Neural progenitor cell (in vitro differentiated cells): ENCODE results near the gene HDAC4. TPM values are rescaled to one million over a fixed set of nuclear protein-coding genes. Genes with fewer than 3 reads are reported as not detected.

Experiments
- DNase-seq: peaks from one replicate; pipeline ENCODE4 v3.0.0-alpha.2; 2016; ENCODE audit warnings: low spot score
- H2AFZ ChIP-seq: fragments of 200-600 bp; sonication (generic); replicated peaks from 2 replicates; pipeline ENCODE4 v1.6.1; 2016; ENCODE audit warnings: antibody characterized with exemption
- H3F3A ChIP-seq: fragments of 200-600 bp; sonication (generic); 2 replicates; pipeline ENCODE4 v1.6.1; 2016; ENCODE audit warnings: antibody characterized with exemption, low read depth
- H3K27ac ChIP-seq: fragments of 200-600 bp; sonication (generic); 2 replicates; pipeline ENCODE4 v1.5.1; 2016; ENCODE audit warnings: mild to moderate bottlenecking
- H3K27me3 ChIP-seq: fragments of 200-600 bp; sonication (generic); 2 replicates; pipeline ENCODE4 v1.6.1; 2016; ENCODE audit warnings: mild to moderate bottlenecking, moderate library complexity
- H3K36me3 ChIP-seq: fragments of 200-600 bp; sonication (generic); 2 replicates; pipeline ENCODE4 v1.5.1; 2016
- H3K4me1 ChIP-seq: fragments of 200-600 bp; sonication (generic); 2 replicates; pipeline ENCODE4 v1.6.1; 2016; ENCODE audit warnings: mixed run types
- H3K4me2 ChIP-seq: fragments of 200-600 bp; sonication (generic); 2 replicates; pipeline ENCODE4 v1.6.1; 2016
- H3K4me3 ChIP-seq: fragments of 200-600 bp; sonication (generic); 2 replicates; pipeline ENCODE4 v1.5.1; 2016
- H3K79me2 ChIP-seq: fragments of 200-600 bp; sonication (generic); 2 replicates; pipeline ENCODE4 v1.6.1; 2016; ENCODE audit warnings: low read depth
- H3K9ac ChIP-seq: fragments of 200-600 bp; sonication (generic); 2 replicates; pipeline ENCODE4 v1.6.1; 2016
- H3K9me3 ChIP-seq: fragments of 200-600 bp; sonication (generic); 2 replicates; pipeline ENCODE4 v1.5.1; 2016; ENCODE audit warnings: low read depth
- H4K20me1 ChIP-seq: fragments of 200-600 bp; sonication (generic); 2 replicates; pipeline ENCODE4 v1.6.1; 2016; ENCODE audit warnings: low read depth
- H3K27ac Mint-ChIP-seq: 3 replicates; pipeline ENCODE4 v1.8.0; 2021; ENCODE audit warnings: mixed read lengths
- H3K27me3 Mint-ChIP-seq: 2 replicates; pipeline ENCODE4 v1.8.0; 2022; ENCODE audit warnings: low read depth, mild to moderate bottlenecking, inconsistent platforms, moderate library complexity, mixed read lengths; ENCODE audit not compliant: insufficient read depth
- H3K36me3 Mint-ChIP-seq: 3 replicates; pipeline ENCODE4 v1.8.0; 2021; ENCODE audit warnings: mixed read lengths
- H3K4me1 Mint-ChIP-seq: 3 replicates; pipeline ENCODE4 v1.8.0; 2021; ENCODE audit warnings: mixed read lengths
- H3K4me3 Mint-ChIP-seq: 3 replicates; pipeline ENCODE4 v1.8.0; 2021; ENCODE audit warnings: mild to moderate bottlenecking, moderate library complexity, mixed read lengths
- H3K9me3 Mint-ChIP-seq: 3 replicates; pipeline ENCODE4 v1.8.0; 2020; ENCODE audit warnings: mixed read lengths
- EZH2 ChIP-seq: fragments of 200-600 bp; sonication (generic); IDR thresholded peaks from 2 replicates; pipeline ENCODE4 v1.6.1; 2017; ENCODE audit warnings: antibody characterized with exemption, mild to moderate bottlenecking, moderate library complexity
- EZH2phosphoT487 ChIP-seq: fragments of 200-600 bp; sonication (generic); IDR thresholded peaks from 2 replicates; pipeline ENCODE4 v1.6.1; 2017; ENCODE audit warnings: antibody characterized with exemption
- total RNA-seq: library from RNA; depleted of rRNA; stranded (reverse); fragments of >200 nt; gene quantifications from 2 replicates; pipeline ENCODE4 v1.2.3, GENCODE V29; 2015; ENCODE audit warnings: low replicate concordance
- TF ChIP-seq, protein P1 (sequence below): fragments of 200-600 bp; sonication (generic); IDR thresholded peaks from 2 replicates; pipeline ENCODE4 v1.5.1; 2017; ENCODE audit warnings: antibody characterized with exemption, mild to moderate bottlenecking

HDAC4 gene
- total RNA-seq, 1 donor from 2014 or later: 36.0 TPM

DNA sequence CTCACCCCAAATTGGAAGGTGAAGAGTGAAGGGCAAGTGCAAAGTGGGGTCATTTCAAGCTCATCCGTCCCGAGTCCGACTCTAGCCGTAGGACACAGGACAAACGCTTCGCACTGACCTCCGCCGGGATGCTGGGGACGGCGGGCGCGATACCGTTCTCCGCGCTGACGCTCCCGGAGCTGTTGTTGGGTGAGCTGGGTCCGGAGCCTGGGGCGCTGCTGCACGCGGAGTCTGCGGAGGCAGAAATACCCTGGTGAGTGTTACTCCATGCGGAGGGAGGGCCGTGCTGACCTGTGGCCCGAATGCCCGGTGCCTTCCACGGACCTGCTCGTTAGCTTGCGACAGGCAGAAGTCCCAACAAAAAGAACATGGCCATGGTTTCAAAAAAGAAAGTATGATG is 261.3 kb downstream of the HDAC4 start:
- Mint-ChIP-seq H3K4me3 (no peak overlapping the region), H3K4me1 (no peaks in the 10 kb centered on the region), H3K27me3 (no peaks in the 10 kb centered on the region), H3K9me3 (no peaks in the 10 kb centered on the region), H3K27ac (no peak overlapping the region), H3K36me3 (peaks cover 21% of the 10 kb centered on the region)
- no peak for DNase-seq
- Histone ChIP-seq H4K20me1 (no peaks in the 10 kb centered on the region), H3K27ac (no peak overlapping the region), H3F3A (no peaks in the 10 kb centered on the region), H3K4me3 (no peak overlapping the region), H3K9ac (no peak overlapping the region), H3K27me3 (no peaks in the 10 kb centered on the region), H3K4me2 (no peak overlapping the region), H3K79me2 (no peaks in the 10 kb centered on the region), H2AFZ (no peak overlapping the region), H3K9me3 (no peaks in the 10 kb centered on the region), H3K36me3 (no peaks in the 10 kb centered on the region), H3K4me1 (no peaks in the 10 kb centered on the region)
- no peak for TF ChIP-seq EZH2phosphoT487
- TF ChIP-seq, protein P1, sequence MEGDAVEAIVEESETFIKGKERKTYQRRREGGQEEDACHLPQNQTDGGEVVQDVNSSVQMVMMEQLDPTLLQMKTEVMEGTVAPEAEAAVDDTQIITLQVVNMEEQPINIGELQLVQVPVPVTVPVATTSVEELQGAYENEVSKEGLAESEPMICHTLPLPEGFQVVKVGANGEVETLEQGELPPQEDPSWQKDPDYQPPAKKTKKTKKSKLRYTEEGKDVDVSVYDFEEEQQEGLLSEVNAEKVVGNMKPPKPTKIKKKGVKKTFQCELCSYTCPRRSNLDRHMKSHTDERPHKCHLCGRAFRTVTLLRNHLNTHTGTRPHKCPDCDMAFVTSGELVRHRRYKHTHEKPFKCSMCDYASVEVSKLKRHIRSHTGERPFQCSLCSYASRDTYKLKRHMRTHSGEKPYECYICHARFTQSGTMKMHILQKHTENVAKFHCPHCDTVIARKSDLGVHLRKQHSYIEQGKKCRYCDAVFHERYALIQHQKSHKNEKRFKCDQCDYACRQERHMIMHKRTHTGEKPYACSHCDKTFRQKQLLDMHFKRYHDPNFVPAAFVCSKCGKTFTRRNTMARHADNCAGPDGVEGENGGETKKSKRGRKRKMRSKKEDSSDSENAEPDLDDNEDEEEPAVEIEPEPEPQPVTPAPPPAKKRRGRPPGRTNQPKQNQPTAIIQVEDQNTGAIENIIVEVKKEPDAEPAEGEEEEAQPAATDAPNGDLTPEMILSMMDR: no peak
- TF ChIP-seq EZH2: no peak

DNA sequence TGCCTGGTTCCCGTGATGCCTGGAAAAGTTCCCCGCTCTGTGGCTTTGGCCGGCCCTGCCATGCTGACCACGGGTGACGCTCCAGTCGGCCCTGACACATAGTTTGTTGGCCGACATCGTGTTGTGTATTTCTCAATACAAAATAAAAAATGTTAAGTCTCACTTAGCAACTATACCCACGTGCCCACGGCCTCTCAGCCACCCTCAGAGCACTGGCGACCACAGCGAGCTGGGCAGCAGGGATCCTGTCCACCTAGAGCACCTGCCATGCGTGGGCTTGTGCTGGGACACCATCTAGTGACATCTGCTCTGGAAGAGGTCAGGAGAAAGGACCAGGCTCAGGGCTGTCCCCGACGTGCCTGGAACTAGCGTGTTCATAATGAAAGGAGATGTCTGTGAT is 261.7 kb downstream of the HDAC4 start:
- H3K36me3 Mint-ChIP-seq: peaks cover 22% of the 10 kb centered on the region
- TF ChIP-seq EZH2: no peak
- TF ChIP-seq, protein P1: no peak
- TF ChIP-seq EZH2phosphoT487: no peak

DNA sequence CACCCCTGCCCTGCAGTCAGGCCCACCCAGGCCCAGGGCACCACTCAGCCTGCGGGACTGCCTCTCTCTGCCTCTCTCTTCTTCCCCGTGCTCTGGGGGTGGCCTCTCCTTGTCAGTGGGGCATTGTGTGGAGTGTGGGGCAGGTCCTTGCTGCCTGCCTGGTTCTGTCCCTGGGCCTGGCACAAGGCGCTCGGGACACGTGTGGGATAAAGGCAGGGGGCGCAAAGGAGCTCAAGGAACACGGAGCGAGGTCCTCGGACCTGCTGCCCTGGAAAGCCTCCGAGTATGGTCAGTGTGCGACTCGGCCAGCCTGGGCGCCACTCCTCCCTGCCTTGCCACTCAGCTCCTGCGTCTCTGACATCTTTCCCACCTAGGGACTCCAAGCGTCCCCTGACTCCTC is 262.2 kb downstream of the HDAC4 start:
- no peak overlapping the region for H3K27ac ChIP-seq
- no peak for DNase-seq

More for the DNA sequence above, 261.7 kb downstream of the HDAC4 start:
- H3K4me3 ChIP-seq: no peak overlapping the region
- H3K4me2 ChIP-seq: no peak overlapping the region
- Mint-ChIP-seq H3K4me1 (no peaks in the 10 kb centered on the region), H3K27ac (peak overlapping the region; percentile 61), H3K4me3 (no peak overlapping the region), H3K27me3 (no peaks in the 10 kb centered on the region), H3K9me3 (no peaks in the 10 kb centered on the region)
- H3K27me3 ChIP-seq: no peaks in the 10 kb centered on the region
- no peaks in the 10 kb centered on the region for H3K4me1 ChIP-seq
- no peak overlapping the region for H2AFZ ChIP-seq
- no peaks in the 10 kb centered on the region for H3K79me2 ChIP-seq
- H3F3A ChIP-seq: no peaks in the 10 kb centered on the region
- H4K20me1 ChIP-seq: no peaks in the 10 kb centered on the region
- no peak overlapping the region for H3K27ac ChIP-seq
- H3K9me3 ChIP-seq: no peaks in the 10 kb centered on the region
- H3K36me3 ChIP-seq: no peaks in the 10 kb centered on the region
- no peak overlapping the region for H3K9ac ChIP-seq
- no peak for DNase-seq

More for the DNA sequence above, 262.2 kb downstream of the HDAC4 start:
- Histone ChIP-seq H3K27me3 (no peaks in the 10 kb centered on the region), H3F3A (no peaks in the 10 kb centered on the region), H3K9me3 (no peaks in the 10 kb centered on the region), H2AFZ (no peak overlapping the region), H3K36me3 (no peaks in the 10 kb centered on the region), H3K79me2 (no peaks in the 10 kb centered on the region), H3K9ac (no peak overlapping the region), H3K4me3 (no peak overlapping the region), H3K4me2 (no peak overlapping the region), H4K20me1 (no peaks in the 10 kb centered on the region), H3K4me1 (no peaks in the 10 kb centered on the region)
- H3K27me3 Mint-ChIP-seq: no peaks in the 10 kb centered on the region
- H3K27ac Mint-ChIP-seq: no peak overlapping the region
- no peak for TF ChIP-seq EZH2phosphoT487
- TF ChIP-seq, protein P1: peak; percentile 26
- no peaks in the 10 kb centered on the region for H3K9me3 Mint-ChIP-seq
- H3K4me1 Mint-ChIP-seq: no peaks in the 10 kb centered on the region
- peaks cover 24% of the 10 kb centered on the region for H3K36me3 Mint-ChIP-seq
- H3K4me3 Mint-ChIP-seq: no peak overlapping the region
